Calu3 (cell line): ENCODE data around the gene MAF. TPM values are rescaled to one million over a fixed set of nuclear protein-coding genes. Genes with fewer than 3 reads are reported as not detected.

Source experiments
- BruUV-seq: library from RNA; stranded (reverse); fragments of 400-500 nt; replicated peaks from 2 replicates; lab custom pipeline; 2021; lab: Mats Ljungman, UMichigan
- CTCF ChIA-PET: fragments of 300-600 bp; sonication (Branson Sonifier 250); formaldehyde crosslinking; loops from one replicate; lab custom pipeline; 2022; ENCODE audit warnings: antibody characterized with exemption; lab: Charles Lee
- DNase-seq: peaks from one replicate; pipeline ENCODE4 v3.0.0; 2022
- H3K27ac Mint-ChIP-seq: one replicate; pipeline ENCODE4 v1.8.0; 2022; ENCODE audit warnings: mixed read lengths; ENCODE audit not compliant: unreplicated experiment
- H3K27me3 Mint-ChIP-seq: one replicate; pipeline ENCODE4 v1.8.0; 2022; ENCODE audit warnings: mixed read lengths; ENCODE audit not compliant: unreplicated experiment
- H3K36me3 Mint-ChIP-seq: one replicate; pipeline ENCODE4 v1.8.0; 2022; ENCODE audit warnings: mild to moderate bottlenecking, moderate library complexity, mixed read lengths; ENCODE audit not compliant: insufficient read depth, unreplicated experiment
- H3K4me1 Mint-ChIP-seq: one replicate; pipeline ENCODE4 v1.8.0; 2022; ENCODE audit warnings: mild to moderate bottlenecking, low read depth, mixed read lengths; ENCODE audit not compliant: unreplicated experiment
- H3K4me3 Mint-ChIP-seq: one replicate; pipeline ENCODE4 v1.8.0; 2022; ENCODE audit warnings: mild to moderate bottlenecking, low read depth, moderate library complexity, mixed read lengths; ENCODE audit not compliant: unreplicated experiment
- H3K9me3 Mint-ChIP-seq: one replicate; pipeline ENCODE4 v1.8.0; 2022; ENCODE audit warnings: low read depth, mixed read lengths; ENCODE audit not compliant: unreplicated experiment
- intact Hi-C: fragments of 100-400 bp; cut with micrococcal nuclease; formaldehyde crosslinking; loops from one replicate; pipeline ENCODE4 v1.10.0; 2022; ENCODE audit not compliant: unreplicated experiment
- total RNA-seq: library from RNA; stranded (reverse); gene quantifications from 2 replicates; pipeline ENCODE4 v1.2.3, GENCODE V29; 2022
- TF ChIP-seq, protein P1 (sequence below): fragments of 200-600 bp; IDR thresholded peaks from one replicate; pipeline ENCODE4 v1.8.0; 2022; ENCODE audit warnings: antibody characterized with exemption; ENCODE audit not compliant: unreplicated experiment

Gene MAF
- total RNA-seq, 1 experiment from 2014 or later, result 0.97 TPM

DNA sequence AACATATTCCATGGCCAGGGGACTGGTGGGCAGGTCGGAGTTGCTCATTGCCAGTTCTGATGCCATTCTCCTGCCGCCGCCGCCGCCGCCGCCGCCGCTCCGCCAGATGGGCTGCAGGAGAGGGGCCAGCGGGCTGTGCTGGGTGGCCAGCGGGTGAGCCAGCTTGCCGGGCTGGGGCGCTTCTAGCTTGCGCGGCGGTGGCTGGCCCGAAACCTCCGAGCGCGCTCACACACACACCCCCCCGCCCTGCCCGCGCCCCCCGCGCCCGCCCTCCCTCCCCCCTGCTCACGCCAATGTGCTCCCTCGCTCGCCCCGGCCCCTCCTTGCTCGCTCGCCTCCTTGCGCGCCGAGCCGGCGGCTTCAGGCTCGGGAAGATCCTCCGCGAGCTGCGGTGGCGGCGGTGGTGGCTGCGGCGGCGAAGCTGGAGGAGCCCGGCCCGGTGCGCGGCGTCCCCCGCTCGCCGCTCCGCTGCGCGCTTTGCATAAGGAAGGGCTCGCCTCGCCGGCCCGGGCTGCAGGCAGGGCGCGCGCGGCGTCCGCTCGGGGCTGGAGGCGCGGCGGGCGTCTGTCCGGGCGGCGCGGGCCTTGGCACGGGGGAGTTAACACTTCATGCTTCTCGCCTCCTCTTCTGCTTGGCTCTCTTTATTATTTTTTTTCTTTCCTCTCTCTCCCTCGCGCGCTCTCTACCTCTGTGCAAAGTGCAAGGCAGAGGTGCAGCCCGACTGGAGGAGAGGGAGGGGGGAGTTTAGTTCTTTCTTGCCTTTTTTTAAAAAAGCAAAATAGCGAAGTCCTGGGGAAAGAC, 500 bp downstream of the MAF start:
- peaks cover 57% of the 10 kb centered on the region for H3K27me3 Mint-ChIP-seq
- peak; percentile 58 for DNase-seq
- H3K27ac Mint-ChIP-seq, result peak overlapping the region; percentile 91
- no peaks in the 10 kb centered on the region for H3K9me3 Mint-ChIP-seq
- H3K4me1 Mint-ChIP-seq, result peaks cover 24% of the 10 kb centered on the region
- intact Hi-C loops, result loop anchor here (5.0 to 10.0 kb wide), 8 partner anchors 42 to 1358 kb away; no protein-coding TSS in a partner anchor
- H3K4me3 Mint-ChIP-seq, result peak overlapping the region; percentile 81
- peaks cover 30% of the 10 kb centered on the region for H3K36me3 Mint-ChIP-seq
- no TSS peak for BruUV-seq
- TF ChIP-seq, protein P1, sequence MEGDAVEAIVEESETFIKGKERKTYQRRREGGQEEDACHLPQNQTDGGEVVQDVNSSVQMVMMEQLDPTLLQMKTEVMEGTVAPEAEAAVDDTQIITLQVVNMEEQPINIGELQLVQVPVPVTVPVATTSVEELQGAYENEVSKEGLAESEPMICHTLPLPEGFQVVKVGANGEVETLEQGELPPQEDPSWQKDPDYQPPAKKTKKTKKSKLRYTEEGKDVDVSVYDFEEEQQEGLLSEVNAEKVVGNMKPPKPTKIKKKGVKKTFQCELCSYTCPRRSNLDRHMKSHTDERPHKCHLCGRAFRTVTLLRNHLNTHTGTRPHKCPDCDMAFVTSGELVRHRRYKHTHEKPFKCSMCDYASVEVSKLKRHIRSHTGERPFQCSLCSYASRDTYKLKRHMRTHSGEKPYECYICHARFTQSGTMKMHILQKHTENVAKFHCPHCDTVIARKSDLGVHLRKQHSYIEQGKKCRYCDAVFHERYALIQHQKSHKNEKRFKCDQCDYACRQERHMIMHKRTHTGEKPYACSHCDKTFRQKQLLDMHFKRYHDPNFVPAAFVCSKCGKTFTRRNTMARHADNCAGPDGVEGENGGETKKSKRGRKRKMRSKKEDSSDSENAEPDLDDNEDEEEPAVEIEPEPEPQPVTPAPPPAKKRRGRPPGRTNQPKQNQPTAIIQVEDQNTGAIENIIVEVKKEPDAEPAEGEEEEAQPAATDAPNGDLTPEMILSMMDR, result no peak
- CTCF ChIA-PET, result interaction anchor here (1.3 to 2.5 kb wide), 3 partner anchors 40 to 866 kb away, joined by 3 to 28 read pairs (median 5); no protein-coding TSS in a partner anchor

DNA sequence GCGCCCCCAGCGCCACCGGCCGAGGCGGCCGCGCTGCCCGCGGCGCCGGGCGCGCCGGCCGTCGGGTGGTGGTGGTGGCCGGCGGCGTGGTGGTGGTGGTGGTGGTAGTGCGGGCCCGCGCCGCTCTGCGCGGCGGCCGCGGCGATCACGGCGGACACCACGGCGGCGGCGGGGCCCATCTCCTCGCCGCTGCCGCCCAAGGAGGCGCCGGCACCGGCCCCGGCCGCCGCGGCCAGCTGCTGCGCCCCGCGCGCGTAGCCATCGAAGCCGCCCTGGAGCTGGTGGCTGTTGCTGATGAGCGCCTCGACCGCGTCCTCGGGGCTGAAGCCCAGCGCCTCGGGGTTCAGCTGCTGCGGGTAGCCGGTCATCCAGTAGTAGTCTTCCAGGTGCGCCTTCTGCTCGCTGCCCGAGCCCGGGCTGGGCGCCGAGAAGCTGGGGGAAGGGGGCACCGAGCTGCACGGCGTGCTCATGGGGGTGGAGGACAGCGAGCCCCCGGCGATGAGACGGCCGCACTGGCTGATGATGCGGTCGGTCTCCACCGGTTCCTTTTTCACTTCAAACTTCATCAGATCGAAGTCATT, 1.2 kb downstream of the MAF start:
- peaks cover 30% of the 10 kb centered on the region for H3K36me3 Mint-ChIP-seq
- H3K27ac Mint-ChIP-seq, result no peak overlapping the region
- peaks cover 24% of the 10 kb centered on the region for H3K4me1 Mint-ChIP-seq
- H3K4me3 Mint-ChIP-seq, result peak overlapping the region; percentile 81
- DNase-seq, result peak; percentile 20
- intact Hi-C loops, result loop anchor here (10.0 kb wide), 1 partner anchor 1095 kb away; no protein-coding TSS in a partner anchor
- CTCF ChIA-PET, result interaction anchor here (1.3 kb wide), 1 partner anchor 41 kb away, joined by 3 read pairs; no protein-coding TSS in a partner anchor
- no TSS peak for BruUV-seq
- H3K27me3 Mint-ChIP-seq, result peaks cover 52% of the 10 kb centered on the region
- no peaks in the 10 kb centered on the region for H3K9me3 Mint-ChIP-seq
- TF ChIP-seq, protein P1, result no peak

DNA sequence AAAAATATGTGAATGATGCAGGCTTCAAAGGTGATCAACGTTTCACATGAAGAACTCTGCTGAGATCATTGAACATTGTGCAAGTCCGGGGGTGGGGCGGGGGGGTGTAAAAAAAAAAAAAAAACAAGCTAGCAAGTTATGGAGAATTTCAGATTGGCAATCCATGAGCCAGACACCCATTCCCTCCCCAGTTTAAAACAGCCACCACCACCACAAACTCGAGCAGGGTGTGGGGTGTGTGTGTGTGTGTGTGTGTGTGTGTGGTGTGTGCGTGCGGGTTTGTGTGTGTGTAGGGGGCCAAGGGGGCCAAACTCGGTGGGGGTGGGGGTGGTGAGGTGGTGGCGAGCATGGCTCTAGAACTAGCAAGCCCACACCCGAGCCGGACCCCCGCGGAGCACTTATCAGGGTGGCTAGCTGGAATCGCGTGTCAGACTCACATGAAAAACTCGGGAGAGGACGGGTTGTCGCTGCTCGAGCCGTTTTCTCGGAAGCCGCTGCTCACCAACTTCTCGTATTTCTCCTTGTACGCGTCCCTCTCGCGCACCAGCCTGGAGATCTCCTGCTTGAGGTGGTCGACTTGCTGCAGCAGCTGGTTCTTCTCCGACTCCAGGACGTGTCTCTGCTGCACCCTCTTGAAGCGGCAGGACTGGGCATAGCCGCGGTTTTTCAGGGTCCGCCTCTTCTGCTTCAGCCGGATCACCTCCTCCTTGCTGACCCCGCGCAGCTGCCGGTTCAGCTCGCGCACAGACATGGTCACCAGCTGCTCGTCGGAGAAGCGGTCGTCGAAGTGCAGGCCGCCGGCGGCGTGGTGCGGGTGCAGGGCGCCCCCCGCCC, 2.0 kb downstream of the MAF start:
- BruUV-seq, result no TSS peak
- TF ChIP-seq, protein P1, result no peak
- CTCF ChIA-PET, result interaction anchor here (0.6 to 1.3 kb wide), 3 partner anchors 42 to 60 kb away, joined by 3 to 5 read pairs (median 3); no protein-coding TSS in a partner anchor
- peak overlapping the region; percentile 12 for H3K27ac Mint-ChIP-seq
- DNase-seq, result peak; percentile 34
- H3K9me3 Mint-ChIP-seq, result no peaks in the 10 kb centered on the region
- H3K4me3 Mint-ChIP-seq, result peak overlapping the region; percentile 81
- intact Hi-C loops, result loop anchor here (10.0 kb wide), 1 partner anchor 1094 kb away; no protein-coding TSS in a partner anchor
- H3K36me3 Mint-ChIP-seq, result peaks cover 30% of the 10 kb centered on the region
- H3K27me3 Mint-ChIP-seq, result peaks cover 47% of the 10 kb centered on the region
- H3K4me1 Mint-ChIP-seq, result peaks cover 24% of the 10 kb centered on the region

DNA sequence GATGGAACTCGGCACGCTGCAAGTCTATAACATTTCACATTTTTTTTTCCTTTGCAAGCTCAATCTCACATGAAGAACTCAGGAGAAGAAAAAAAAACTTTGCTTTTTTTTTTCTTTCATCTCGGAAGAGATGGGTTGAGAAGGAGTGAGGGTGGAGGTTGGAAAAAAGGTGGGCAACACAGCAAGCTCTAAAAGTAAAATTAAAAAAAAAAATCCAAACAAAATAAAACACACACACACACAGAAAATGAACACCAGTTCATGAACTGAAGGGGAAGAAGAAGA, 2.5 kb downstream of the MAF start:
- Mint-ChIP-seq H3K27me3 (peaks cover 52% of the 10 kb centered on the region), H3K27ac (peak overlapping the region; percentile 12), H3K9me3 (no peaks in the 10 kb centered on the region), H3K36me3 (peaks cover 30% of the 10 kb centered on the region), H3K4me3 (peak overlapping the region; percentile 81), H3K4me1 (peaks cover 24% of the 10 kb centered on the region)
- intact Hi-C loops, result loop anchor here (10.0 kb wide), 1 partner anchor 1093 kb away; no protein-coding TSS in a partner anchor
- DNase-seq, result no peak
- TF ChIP-seq, protein P1, result no peak
- BruUV-seq, result no TSS peak
- CTCF ChIA-PET, result interaction anchor here (0.7 kb wide), 1 partner anchor 43 kb away, joined by 3 read pairs; no protein-coding TSS in a partner anchor
